ENCODE data around the gene FCRL1. TPM values are rescaled to one million over a fixed set of nuclear protein-coding genes. Genes with fewer than 3 reads are reported as not detected.

The FCRL1 gene
- total RNA-seq, 1 experiment from 2014 or later = not detected

DNA sequence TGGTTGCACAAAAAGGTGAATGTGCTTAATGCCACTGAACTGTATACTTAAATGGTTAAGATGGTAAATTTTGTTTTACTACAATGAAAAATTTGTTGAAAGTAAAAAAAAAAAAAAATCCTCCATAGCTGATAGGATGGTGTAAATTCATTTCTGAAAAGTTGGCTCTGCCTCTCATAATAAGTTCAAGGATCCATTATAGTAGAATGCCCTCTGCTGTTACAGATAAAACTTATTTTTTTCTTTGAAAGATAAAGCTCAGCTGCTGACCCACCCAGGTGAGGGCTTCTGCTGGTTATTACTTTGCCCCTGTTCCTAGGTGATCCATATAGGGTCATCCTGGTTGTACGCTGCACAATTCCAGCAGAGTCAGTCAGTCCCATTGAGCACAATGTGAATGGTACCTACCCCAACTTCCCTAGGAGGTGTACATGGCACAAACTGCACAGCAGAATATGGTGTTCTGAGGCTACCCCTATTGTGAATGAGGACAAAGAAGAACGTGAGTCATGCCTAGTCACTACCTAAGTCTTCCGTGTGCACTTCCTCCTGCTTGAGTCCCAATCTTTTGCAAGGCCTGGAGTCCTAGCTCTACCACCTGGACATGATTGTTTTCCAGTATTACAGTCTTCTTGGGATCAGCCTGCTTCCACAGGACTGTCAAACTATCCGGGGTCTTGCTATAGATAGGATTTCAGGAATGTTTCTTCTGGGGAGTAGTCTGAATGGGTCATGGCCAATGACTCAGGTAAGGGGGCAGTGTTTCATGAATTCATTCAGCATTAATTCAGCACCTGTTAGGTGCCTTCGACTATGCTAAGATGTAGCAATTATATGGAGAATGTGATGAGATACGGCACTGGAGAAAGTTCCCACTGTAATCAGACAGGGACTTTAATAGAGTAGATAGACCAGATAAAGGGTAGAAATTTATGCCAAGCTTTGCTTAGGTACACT, 42.5 kb upstream of the FCRL1 start:
- ChIA-PET CTCF (no interaction called here), POLR2A (no interaction called here)
- Mint-ChIP-seq H3K27me3 (ENCODE audit: low read depth) (no peaks in the 10 kb centered on the region), H3K27ac (no peak overlapping the region), H3K4me3 (no peak overlapping the region), H3K9me3 (peaks cover 10% of the 10 kb centered on the region; the same call in 1 of the 2 replicates), H3K4me1 (no peaks in the 10 kb centered on the region), H3K36me3 (no peaks in the 10 kb centered on the region)
- no peak for ATAC-seq
- no peak for DNase-seq (ENCODE audit: low spot score)
- TF ChIP-seq, protein P1, sequence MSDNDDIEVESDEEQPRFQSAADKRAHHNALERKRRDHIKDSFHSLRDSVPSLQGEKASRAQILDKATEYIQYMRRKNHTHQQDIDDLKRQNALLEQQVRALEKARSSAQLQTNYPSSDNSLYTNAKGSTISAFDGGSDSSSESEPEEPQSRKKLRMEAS (CRISPR knock-in tag; IDR thresholded peaks at IDR 0.05) = no peak
- no peak for TF ChIP-seq NR2C2 (CRISPR knock-in tag; IDR thresholded peaks at IDR 0.05)
- no peak for TF ChIP-seq GABPB1 (CRISPR knock-in tag; IDR thresholded peaks at IDR 0.05)

DNA sequence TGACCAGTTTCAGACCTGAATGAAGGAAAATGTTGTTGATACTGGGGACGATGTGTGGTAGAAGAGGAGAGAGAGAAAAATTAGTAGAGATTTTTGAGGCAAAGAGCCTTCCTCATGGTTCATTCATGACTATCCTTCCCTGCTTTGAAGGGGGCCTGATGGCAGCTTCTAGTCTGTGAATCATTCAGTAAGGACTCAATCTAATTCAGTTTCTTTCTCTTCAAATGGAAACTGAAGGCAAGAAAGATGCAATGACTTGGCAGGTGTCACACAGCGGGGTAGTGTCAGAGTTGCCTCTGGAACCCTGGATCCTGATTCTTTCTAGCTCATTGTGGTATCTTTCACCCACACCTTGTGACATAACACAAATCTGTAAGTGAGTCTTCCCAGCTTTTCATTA, 36.6 kb upstream of the FCRL1 start:
- Mint-ChIP-seq H3K36me3 (no peaks in the 10 kb centered on the region), H3K4me3 (no peak overlapping the region), H3K27ac (no peak overlapping the region), H3K9me3 (no peaks in the 10 kb centered on the region), H3K27me3 (ENCODE audit: low read depth) (no peaks in the 10 kb centered on the region), H3K4me1 (no peaks in the 10 kb centered on the region)
- POLR2A ChIA-PET = no interaction called here
- CTCF ChIA-PET = no interaction called here
- TF ChIP-seq RELA (CRISPR knock-in tag; IDR thresholded peaks at IDR 0.05; ENCODE audit: borderline replicate concordance) = no peak
- no peak for TF ChIP-seq OVOL2 (CRISPR knock-in tag; IDR thresholded peaks at IDR 0.05; ENCODE audit: borderline replicate concordance)
- TF ChIP-seq, protein P2, sequence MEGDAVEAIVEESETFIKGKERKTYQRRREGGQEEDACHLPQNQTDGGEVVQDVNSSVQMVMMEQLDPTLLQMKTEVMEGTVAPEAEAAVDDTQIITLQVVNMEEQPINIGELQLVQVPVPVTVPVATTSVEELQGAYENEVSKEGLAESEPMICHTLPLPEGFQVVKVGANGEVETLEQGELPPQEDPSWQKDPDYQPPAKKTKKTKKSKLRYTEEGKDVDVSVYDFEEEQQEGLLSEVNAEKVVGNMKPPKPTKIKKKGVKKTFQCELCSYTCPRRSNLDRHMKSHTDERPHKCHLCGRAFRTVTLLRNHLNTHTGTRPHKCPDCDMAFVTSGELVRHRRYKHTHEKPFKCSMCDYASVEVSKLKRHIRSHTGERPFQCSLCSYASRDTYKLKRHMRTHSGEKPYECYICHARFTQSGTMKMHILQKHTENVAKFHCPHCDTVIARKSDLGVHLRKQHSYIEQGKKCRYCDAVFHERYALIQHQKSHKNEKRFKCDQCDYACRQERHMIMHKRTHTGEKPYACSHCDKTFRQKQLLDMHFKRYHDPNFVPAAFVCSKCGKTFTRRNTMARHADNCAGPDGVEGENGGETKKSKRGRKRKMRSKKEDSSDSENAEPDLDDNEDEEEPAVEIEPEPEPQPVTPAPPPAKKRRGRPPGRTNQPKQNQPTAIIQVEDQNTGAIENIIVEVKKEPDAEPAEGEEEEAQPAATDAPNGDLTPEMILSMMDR (IDR thresholded peaks at IDR 0.05) = no peak
- TF ChIP-seq, protein P3, sequence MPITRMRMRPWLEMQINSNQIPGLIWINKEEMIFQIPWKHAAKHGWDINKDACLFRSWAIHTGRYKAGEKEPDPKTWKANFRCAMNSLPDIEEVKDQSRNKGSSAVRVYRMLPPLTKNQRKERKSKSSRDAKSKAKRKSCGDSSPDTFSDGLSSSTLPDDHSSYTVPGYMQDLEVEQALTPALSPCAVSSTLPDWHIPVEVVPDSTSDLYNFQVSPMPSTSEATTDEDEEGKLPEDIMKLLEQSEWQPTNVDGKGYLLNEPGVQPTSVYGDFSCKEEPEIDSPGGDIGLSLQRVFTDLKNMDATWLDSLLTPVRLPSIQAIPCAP (CRISPR knock-in tag; IDR thresholded peaks at IDR 0.05) = no peak
- TF ChIP-seq SMAD3 (CRISPR knock-in tag; IDR thresholded peaks at IDR 0.05; ENCODE audit: borderline replicate concordance) = no peak
- TF ChIP-seq KAT7 (CRISPR knock-in tag; IDR thresholded peaks at IDR 0.05; ENCODE audit: borderline replicate concordance) = no peak
- no peak for TF ChIP-seq ZNF138 (CRISPR knock-in tag; conservative IDR thresholded peaks at IDR 0.05)
- DNase-seq (ENCODE audit: low spot score) (no peak), ATAC-seq (no peak)

DNA sequence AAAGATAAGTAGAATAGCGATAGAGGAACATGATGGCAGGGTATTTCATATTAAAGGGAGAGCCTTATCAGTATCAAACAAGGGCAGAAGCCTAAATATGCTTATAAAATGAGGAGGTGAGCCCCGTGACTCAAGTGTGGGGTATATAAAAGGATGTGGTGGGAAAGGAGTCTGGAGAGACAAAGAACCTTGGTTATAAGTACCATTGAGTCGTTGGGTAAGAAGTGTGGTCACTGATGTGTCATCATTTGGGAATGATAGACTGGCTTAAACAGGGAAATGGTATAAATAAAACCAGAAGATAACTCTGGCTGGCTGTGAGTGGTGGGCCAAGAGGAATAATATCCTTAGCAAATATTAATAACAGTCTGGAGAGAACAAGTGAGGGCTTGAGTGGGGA, 32.6 kb upstream of the FCRL1 start:
- Mint-ChIP-seq H3K9me3 (no peaks in the 10 kb centered on the region), H3K4me3 (no peak overlapping the region), H3K4me1 (no peaks in the 10 kb centered on the region), H3K27me3 (ENCODE audit: low read depth) (no peaks in the 10 kb centered on the region), H3K36me3 (no peaks in the 10 kb centered on the region), H3K27ac (no peak overlapping the region)
- ATAC-seq = no peak
- no peak for DNase-seq (ENCODE audit: low spot score)
- TF ChIP-seq CBFB (CRISPR knock-in tag; IDR thresholded peaks at IDR 0.05; ENCODE audit: low read depth) (no peak), GABPB1 (CRISPR knock-in tag; IDR thresholded peaks at IDR 0.05) (no peak), ZNF138 (CRISPR knock-in tag; conservative IDR thresholded peaks at IDR 0.05) (no peak)
- TF ChIP-seq, protein P4, sequence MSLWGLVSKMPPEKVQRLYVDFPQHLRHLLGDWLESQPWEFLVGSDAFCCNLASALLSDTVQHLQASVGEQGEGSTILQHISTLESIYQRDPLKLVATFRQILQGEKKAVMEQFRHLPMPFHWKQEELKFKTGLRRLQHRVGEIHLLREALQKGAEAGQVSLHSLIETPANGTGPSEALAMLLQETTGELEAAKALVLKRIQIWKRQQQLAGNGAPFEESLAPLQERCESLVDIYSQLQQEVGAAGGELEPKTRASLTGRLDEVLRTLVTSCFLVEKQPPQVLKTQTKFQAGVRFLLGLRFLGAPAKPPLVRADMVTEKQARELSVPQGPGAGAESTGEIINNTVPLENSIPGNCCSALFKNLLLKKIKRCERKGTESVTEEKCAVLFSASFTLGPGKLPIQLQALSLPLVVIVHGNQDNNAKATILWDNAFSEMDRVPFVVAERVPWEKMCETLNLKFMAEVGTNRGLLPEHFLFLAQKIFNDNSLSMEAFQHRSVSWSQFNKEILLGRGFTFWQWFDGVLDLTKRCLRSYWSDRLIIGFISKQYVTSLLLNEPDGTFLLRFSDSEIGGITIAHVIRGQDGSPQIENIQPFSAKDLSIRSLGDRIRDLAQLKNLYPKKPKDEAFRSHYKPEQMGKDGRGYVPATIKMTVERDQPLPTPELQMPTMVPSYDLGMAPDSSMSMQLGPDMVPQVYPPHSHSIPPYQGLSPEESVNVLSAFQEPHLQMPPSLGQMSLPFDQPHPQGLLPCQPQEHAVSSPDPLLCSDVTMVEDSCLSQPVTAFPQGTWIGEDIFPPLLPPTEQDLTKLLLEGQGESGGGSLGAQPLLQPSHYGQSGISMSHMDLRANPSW (CRISPR knock-in tag; conservative IDR thresholded peaks at IDR 0.05; ENCODE audit: low read depth) = no peak
- TF ChIP-seq, protein P5, sequence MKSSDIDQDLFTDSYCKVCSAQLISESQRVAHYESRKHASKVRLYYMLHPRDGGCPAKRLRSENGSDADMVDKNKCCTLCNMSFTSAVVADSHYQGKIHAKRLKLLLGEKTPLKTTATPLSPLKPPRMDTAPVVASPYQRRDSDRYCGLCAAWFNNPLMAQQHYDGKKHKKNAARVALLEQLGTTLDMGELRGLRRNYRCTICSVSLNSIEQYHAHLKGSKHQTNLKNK (CRISPR knock-in tag; IDR thresholded peaks at IDR 0.05) = no peak
- TF ChIP-seq, protein P1 (CRISPR knock-in tag; IDR thresholded peaks at IDR 0.05) = no peak
- POLR2A ChIA-PET = no interaction called here
- CTCF ChIA-PET = no interaction called here

All from WTC11 (cell line).